H1 (cell line): Measurements from ENCODE around the gene CACNG3. TPM values are rescaled to one million over a fixed set of nuclear protein-coding genes. Genes with fewer than 3 reads are reported as not detected.
A peak's percentile ranks its signal among the peaks of the same experiment; 100 is the strongest.

Experiments
- CTCF ChIA-PET: fragments of 300-600 bp; sonication (Branson Sonifier 250); formaldehyde crosslinking; loops from one replicate; lab custom pipeline; 2021; ENCODE audit not compliant: partially characterized antibody; lab: Charles Lee
- POLR2A ChIA-PET: fragments of 300-600 bp; sonication (Branson Sonifier 250); formaldehyde crosslinking; loops from one replicate; lab custom pipeline; 2021; ENCODE audit warnings: inconsistent platforms; ENCODE audit not compliant: partially characterized antibody; lab: Charles Lee
- DNase-seq, 2 experiments: peaks; one replicate each; pipeline versions ENCODE4 v3.0.0 to v3.0.0-alpha.2; 2010 to 2022; ENCODE audit warnings: low spot score in 2 of 2, low read depth in 1 of 2, mixed read lengths in 1 of 2
- FAIRE-seq: peaks from 2 replicates; lab custom pipeline; 2011; peaks lifted over from hg19 to GRCh38; lab: Jason Lieb, UNC
- H2AFZ ChIP-seq: 2 replicates; pipeline ENCODE4 v1.8.1; 2012; ENCODE audit warnings: low read length, inconsistent platforms
- H2AK5ac ChIP-seq: 2 replicates; pipeline ENCODE4 v1.6.1; 2013; ENCODE audit warnings: low read depth, low read length
- H2BK120ac ChIP-seq: replicated peaks from 2 replicates; pipeline ENCODE3; 2013; ENCODE audit warnings: low read depth, low read length, inconsistent platforms
- H2BK12ac ChIP-seq: 2 replicates; pipeline ENCODE4 v1.6.1; 2013; ENCODE audit warnings: low read depth, low read length
- H2BK15ac ChIP-seq: 2 replicates; pipeline ENCODE4 v1.6.1; 2013; ENCODE audit warnings: low read length
- H2BK20ac ChIP-seq: 2 replicates; pipeline ENCODE4 v1.6.1; 2013; ENCODE audit warnings: low read length
- H2BK5ac ChIP-seq: 2 replicates; pipeline ENCODE4 v1.6.1; 2013; ENCODE audit warnings: low read depth, low read length
- H3K14ac ChIP-seq: 2 replicates; pipeline ENCODE4 v1.6.1; 2013; ENCODE audit warnings: inconsistent platforms; ENCODE audit not compliant: insufficient read length
- H3K18ac ChIP-seq: 2 replicates; pipeline ENCODE4 v1.6.1; 2013; ENCODE audit warnings: low read length; ENCODE audit errors: extremely low read depth
- H3K23ac ChIP-seq: 2 replicates; pipeline ENCODE4 v1.6.1; 2013; ENCODE audit warnings: inconsistent platforms; ENCODE audit not compliant: insufficient read length
- H3K23me2 ChIP-seq: 2 replicates; pipeline ENCODE4 v1.6.1; 2013; ENCODE audit warnings: low read depth, low read length
- H3K27ac ChIP-seq: 2 replicates; pipeline ENCODE4 v1.6.1; 2011; ENCODE audit warnings: low read depth, low read length, inconsistent platforms
- H3K27me3 ChIP-seq, 4 experiments: replicated peaks in 1 of 4; 1 replicate in 1 of 4; 2 replicates in 3 of 4; pipeline versions ENCODE4 v1.6.1 to v1.8.1; 2011 to 2013; ENCODE audit warnings: low read length in 3 of 4, mild to moderate bottlenecking in 3 of 4, inconsistent platforms in 2 of 4, mixed read lengths in 2 of 4, moderate library complexity in 1 of 4; ENCODE audit not compliant: control insufficient read depth in 3 of 4, insufficient read depth in 3 of 4; ENCODE audit errors: extremely low read depth in 1 of 4
- H3K36me3 ChIP-seq, 4 experiments: 2 replicates each; pipeline versions ENCODE4 v1.6.1 to v1.8.1; 2011 to 2013; ENCODE audit warnings: mild to moderate bottlenecking in 4 of 4, low read length in 3 of 4, moderate library complexity in 2 of 4, control low read depth in 1 of 4, inconsistent platforms in 1 of 4; ENCODE audit not compliant: insufficient read depth in 4 of 4, control insufficient read depth in 2 of 4
- H3K4ac ChIP-seq: replicated peaks from 2 replicates; pipeline ENCODE3; 2013; ENCODE audit warnings: low read length, low read depth, mixed read lengths, inconsistent platforms; ENCODE audit not compliant: insufficient read length
- H3K4me1 ChIP-seq, 4 experiments: replicated peaks in 1 of 4; 1 replicate in 1 of 4; 2 replicates in 3 of 4; pipeline versions ENCODE4 v1.6.1 to v1.8.1; 2011 to 2013; ENCODE audit warnings: low read length in 3 of 4, inconsistent platforms in 2 of 4, mixed read lengths in 1 of 4; ENCODE audit not compliant: insufficient read depth in 4 of 4, control insufficient read depth in 3 of 4
- H3K4me2 ChIP-seq, 2 experiments: 2 replicates each; pipeline versions ENCODE4 v1.6.1 to v1.8.1; 2011 to 2013; ENCODE audit warnings: low read depth in 2 of 2, low read length in 2 of 2, control low read depth in 1 of 2, inconsistent platforms in 1 of 2, mild to moderate bottlenecking in 1 of 2; ENCODE audit not compliant: insufficient read depth in 1 of 2
- H3K4me3 ChIP-seq, 4 experiments: fragments of 200-600, 300-600 bp in 1 of 4; sonication (generic), shearing (Covaris generic), sonication (Bioruptor Twin) in 1 of 4; 2 replicates each; pipeline versions ENCODE4 v1.5.1 to v1.8.1; 2011 to 2016; ENCODE audit warnings: low read length in 4 of 4, low read depth in 3 of 4, control low read depth in 2 of 4, inconsistent platforms in 2 of 4, mild to moderate bottlenecking in 2 of 4, mixed read lengths in 1 of 4, moderate library complexity in 1 of 4; ENCODE audit not compliant: insufficient read depth in 2 of 4; ENCODE audit errors: extremely low read depth in 1 of 4
- H3K56ac ChIP-seq: replicated peaks from 2 replicates; pipeline ENCODE3; 2013; ENCODE audit warnings: low read depth, mild to moderate bottlenecking, mixed read lengths, low read length, inconsistent platforms; ENCODE audit not compliant: insufficient read length
- H3K79me1 ChIP-seq: 2 replicates; pipeline ENCODE4 v1.6.1; 2013; ENCODE audit warnings: low read depth, low read length, control low read depth
- H3K79me2 ChIP-seq, 2 experiments: 2 replicates each; pipeline versions ENCODE4 v1.6.1 to v1.8.1; 2012 to 2013; ENCODE audit warnings: low read length in 2 of 2, mild to moderate bottlenecking in 2 of 2, inconsistent platforms in 1 of 2; ENCODE audit not compliant: insufficient read depth in 2 of 2, control insufficient read depth in 1 of 2
- H3K9ac ChIP-seq, 4 experiments: replicated peaks in 1 of 4; 1 replicate in 1 of 4; 2 replicates in 3 of 4; pipeline versions ENCODE4 v1.6.1 to v1.8.1; 2011 to 2013; ENCODE audit warnings: low read depth in 3 of 4, low read length in 3 of 4, control low read depth in 2 of 4, mild to moderate bottlenecking in 2 of 4, moderate library complexity in 2 of 4, inconsistent platforms in 1 of 4; ENCODE audit errors: extremely low read depth in 1 of 4
- H3K9me3 ChIP-seq, 2 experiments: 2 replicates each; pipeline versions ENCODE4 v1.6.1 to v1.8.1; 2012 to 2013; ENCODE audit warnings: mild to moderate bottlenecking in 2 of 2, moderate library complexity in 2 of 2, control low read depth in 1 of 2, inconsistent platforms in 1 of 2, low read depth in 1 of 2, low read length in 1 of 2, mixed read lengths in 1 of 2; ENCODE audit not compliant: insufficient read depth in 2 of 2
- H4K20me1 ChIP-seq, 2 experiments: replicated peaks in 1 of 2; 2 replicates each; pipeline versions ENCODE3 to v1.8.1; 2011 to 2013; ENCODE audit warnings: inconsistent platforms in 2 of 2, low read length in 2 of 2, mild to moderate bottlenecking in 1 of 2; ENCODE audit not compliant: insufficient read depth in 2 of 2, control insufficient read depth in 1 of 2
- H4K5ac ChIP-seq: 2 replicates; pipeline ENCODE4 v1.6.1; 2013; ENCODE audit warnings: low read length, low read depth, mixed read lengths, inconsistent platforms; ENCODE audit not compliant: insufficient read length
- H4K8ac ChIP-seq: 2 replicates; pipeline ENCODE4 v1.8.0; 2013; ENCODE audit warnings: mild to moderate bottlenecking, moderate library complexity, low read length, inconsistent platforms; ENCODE audit not compliant: insufficient read depth; ENCODE audit errors: extremely low read depth
- H4K91ac ChIP-seq: replicated peaks from 2 replicates; pipeline ENCODE3; 2013; ENCODE audit warnings: low read length, mixed read lengths, inconsistent platforms; ENCODE audit not compliant: insufficient read length
- CTBP2 ChIP-seq: IDR thresholded peaks from 2 replicates; pipeline ENCODE4 v1.7.0; 2011; ENCODE audit warnings: borderline replicate concordance, mild to moderate bottlenecking, moderate library complexity, mixed read lengths, low read length; ENCODE audit not compliant: insufficient read depth, insufficient read length
- RAD21 ChIP-seq, 2 experiments: IDR thresholded peaks in 1 of 2; conservative IDR thresholded peaks in 1 of 2; 2 replicates each; pipeline ENCODE4 v1.6.1; 2011; ENCODE audit warnings: low read depth in 2 of 2, low read length in 2 of 2, improper control_type of control experiment in 1 of 2, inconsistent platforms in 1 of 2, mild to moderate bottlenecking in 1 of 2, moderate library complexity in 1 of 2
- WGBS, 2 experiments: shearing (Covaris generic) in 1 of 2; methylation state at CpG; one replicate each; pipeline versions ENCODE4 v1.1.6 to v1.1.7; 2013 to 2015; ENCODE audit warnings: low lambda C conversion rate in 2 of 2, mixed read lengths in 2 of 2, inconsistent platforms in 1 of 2, low coverage in 1 of 2, missing lambda C conversion rate in 1 of 2; ENCODE audit not compliant: insufficient replicate concordance in 2 of 2, insufficient coverage in 1 of 2, insufficient read length in 1 of 2; ENCODE audit errors: extremely low coverage in 1 of 2, missing lambda C conversion rate in 1 of 2; 5-methylcytosine and 5-hydroxymethylcytosine counted together
- polyA plus RNA-seq, 7 experiments: library from polyadenylated mRNA; depleted of rRNA in 3 of 7; stranded (reverse) in 5 of 7; unstranded in 2 of 7; fragments of >200 nt in 5 of 7; fragments of 200-250 nt in 2 of 7; gene quantifications; 1 replicate in 5 of 7; 2 replicates in 1 of 7; 4 replicates in 1 of 7; pipeline versions ENCODE4 v1.2.1 to v1.2.3, GENCODE V29; 2011 to 2013; ENCODE audit warnings: missing spikeins in 2 of 7, mixed read lengths in 2 of 7
- total RNA-seq: library from RNA; stranded (reverse); fragmentation: NEBNext Ultra II Directional; extraction: Animal tissue kit (Norgen Biotek cat#: 25700); gene quantifications from 2 replicates; pipeline ENCODE4 v1.2.1, GENCODE V29; 2021
- TF ChIP-seq, protein P1 (sequence below), 3 experiments: IDR thresholded peaks; 1 replicate in 2 of 3; 2 replicates in 1 of 3; pipeline versions ENCODE4 v1.5.1 to v1.6.1; 2011; ENCODE audit warnings: low read length in 3 of 3, mild to moderate bottlenecking in 3 of 3, inconsistent platforms in 2 of 3, low read depth in 1 of 3, moderate library complexity in 1 of 3; ENCODE audit not compliant: insufficient read depth in 1 of 3; ENCODE audit errors: control extremely low read depth in 1 of 3

The CACNG3 gene
- total and polyA plus RNA-seq, 2 of the 8 experiments (the other 6 are each of a cell fraction or from before 2014, with no cell fraction given) = 0.12 TPM; not detected in 1

DNA sequence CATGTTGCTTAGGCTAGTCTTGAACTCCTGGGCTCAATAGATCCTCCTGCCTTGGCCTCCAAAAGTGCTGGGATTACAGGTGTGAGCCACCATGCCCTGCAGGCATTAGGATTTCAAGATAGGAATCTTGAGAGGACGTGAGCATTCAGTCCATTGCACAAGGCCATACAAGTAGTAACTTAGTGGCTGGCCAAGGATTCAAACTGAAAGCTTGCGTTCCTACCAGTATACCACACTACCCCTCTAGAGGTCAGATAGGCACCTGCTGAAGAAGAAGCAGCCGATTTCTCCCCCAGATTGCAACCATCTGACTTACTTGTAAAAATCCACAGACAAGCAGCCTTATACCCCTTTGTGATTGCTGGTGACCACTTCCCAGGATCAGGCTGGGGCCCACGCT lies 80.9 kb downstream of the CACNG3 start:
- H4K5ac ChIP-seq = no peak overlapping the region
- H2BK20ac ChIP-seq = no peak overlapping the region
- H3K4me1 ChIP-seq = no peaks in the 10 kb centered on the region
- no peak overlapping the region for H3K18ac ChIP-seq
- 89% methylated on average over 4 of the region's 4 CpGs; no CpG with 5 or more reads in 1 of the 2 experiments for WGBS, 2 experiments
- H3K23ac ChIP-seq = no peak overlapping the region
- no peaks in the 10 kb centered on the region for H3K36me3 ChIP-seq
- H3K56ac ChIP-seq = no peak overlapping the region
- H2AK5ac ChIP-seq = no peak overlapping the region
- no peaks in the 10 kb centered on the region for H3K27me3 ChIP-seq
- FAIRE-seq = no peak
- no peak overlapping the region for H3K4me2 ChIP-seq
- no peaks in the 10 kb centered on the region for H3K23me2 ChIP-seq
- no peak overlapping the region for H3K4ac ChIP-seq
- H4K91ac ChIP-seq = no peak overlapping the region
- H4K8ac ChIP-seq = no peak overlapping the region
- H2BK15ac ChIP-seq = no peak overlapping the region
- H2BK5ac ChIP-seq = no peak overlapping the region
- H3K14ac ChIP-seq = no peak overlapping the region
- ChIA-PET CTCF (interaction anchor here (0.6 to 2.4 kb wide), 7 partner anchors 11 to 296 kb away, joined by 3 to 12 read pairs (median 4); no protein-coding TSS in a partner anchor), POLR2A (no interaction called here)
- no peaks in the 10 kb centered on the region for H3K79me2 ChIP-seq
- H2AFZ ChIP-seq = no peak overlapping the region
- H4K20me1 ChIP-seq = no peaks in the 10 kb centered on the region
- no peak overlapping the region for H2BK12ac ChIP-seq
- no peaks in the 10 kb centered on the region for H3K79me1 ChIP-seq
- DNase-seq = no peak
- no peak overlapping the region for H3K9ac ChIP-seq
- no peaks in the 10 kb centered on the region for H3K9me3 ChIP-seq
- no peak overlapping the region for H3K4me3 ChIP-seq
- TF ChIP-seq RAD21 (IDR thresholded peaks at IDR 0.05 in 1 of 2, conservative IDR thresholded peaks at IDR 0.05 in 1 of 2; ENCODE audit: low read depth in 2 of 2, low read length in 2 of 2) (peak; percentile 40 to 60; a peak in 3 of 4 replicates), CTBP2 (no peak)
- TF ChIP-seq, protein P1, sequence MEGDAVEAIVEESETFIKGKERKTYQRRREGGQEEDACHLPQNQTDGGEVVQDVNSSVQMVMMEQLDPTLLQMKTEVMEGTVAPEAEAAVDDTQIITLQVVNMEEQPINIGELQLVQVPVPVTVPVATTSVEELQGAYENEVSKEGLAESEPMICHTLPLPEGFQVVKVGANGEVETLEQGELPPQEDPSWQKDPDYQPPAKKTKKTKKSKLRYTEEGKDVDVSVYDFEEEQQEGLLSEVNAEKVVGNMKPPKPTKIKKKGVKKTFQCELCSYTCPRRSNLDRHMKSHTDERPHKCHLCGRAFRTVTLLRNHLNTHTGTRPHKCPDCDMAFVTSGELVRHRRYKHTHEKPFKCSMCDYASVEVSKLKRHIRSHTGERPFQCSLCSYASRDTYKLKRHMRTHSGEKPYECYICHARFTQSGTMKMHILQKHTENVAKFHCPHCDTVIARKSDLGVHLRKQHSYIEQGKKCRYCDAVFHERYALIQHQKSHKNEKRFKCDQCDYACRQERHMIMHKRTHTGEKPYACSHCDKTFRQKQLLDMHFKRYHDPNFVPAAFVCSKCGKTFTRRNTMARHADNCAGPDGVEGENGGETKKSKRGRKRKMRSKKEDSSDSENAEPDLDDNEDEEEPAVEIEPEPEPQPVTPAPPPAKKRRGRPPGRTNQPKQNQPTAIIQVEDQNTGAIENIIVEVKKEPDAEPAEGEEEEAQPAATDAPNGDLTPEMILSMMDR (IDR thresholded peaks at IDR 0.05; ENCODE audit: control extremely low read depth in 1 of 3, insufficient read depth in 1 of 3, low read depth in 1 of 3, low read length in 3 of 3) = peak in 2 of 3 experiments; percentile 17 to 26; a peak in 2 of 4 replicates
- no peak overlapping the region for H3K27ac ChIP-seq
- H2BK120ac ChIP-seq = no peak overlapping the region
